Osteocyte (in vitro differentiated cells): ENCODE measurements around the gene TM9SF4. TPM values are rescaled to one million over a fixed set of nuclear protein-coding genes. Genes with fewer than 3 reads are reported as not detected.

Experiments
- DNase-seq: peaks from one replicate; pipeline ENCODE4 v3.0.0; 2021; ENCODE audit warnings: mixed read lengths; ENCODE audit not compliant: unreplicated experiment; ENCODE audit errors: extremely low spot score
- H3K27ac Mint-ChIP-seq: one replicate; pipeline ENCODE4 v1.8.0; 2021; ENCODE audit warnings: mild to moderate bottlenecking, mixed read lengths; ENCODE audit not compliant: unreplicated experiment
- H3K27me3 Mint-ChIP-seq: one replicate; pipeline ENCODE4 v1.8.0; 2021; ENCODE audit warnings: mixed read lengths; ENCODE audit not compliant: unreplicated experiment
- H3K36me3 Mint-ChIP-seq: one replicate; pipeline ENCODE4 v1.8.0; 2021; ENCODE audit warnings: mixed read lengths; ENCODE audit not compliant: unreplicated experiment
- H3K4me1 Mint-ChIP-seq: one replicate; pipeline ENCODE4 v1.8.0; 2021; ENCODE audit warnings: mixed read lengths; ENCODE audit not compliant: unreplicated experiment
- H3K4me3 Mint-ChIP-seq: one replicate; pipeline ENCODE4 v1.8.0; 2021; ENCODE audit warnings: mild to moderate bottlenecking, moderate library complexity, mixed read lengths; ENCODE audit not compliant: unreplicated experiment
- H3K9me3 Mint-ChIP-seq: one replicate; pipeline ENCODE4 v1.8.0; 2021; ENCODE audit warnings: mixed read lengths; ENCODE audit not compliant: unreplicated experiment
- total RNA-seq: library from RNA; stranded (reverse); gene quantifications from 2 replicates; pipeline ENCODE4 v1.2.1, GENCODE V29; 2021
- TF ChIP-seq, protein P1 (sequence below): fragments of 200-600 bp; sonication (generic); IDR thresholded peaks from 2 replicates; pipeline ENCODE4 v1.5.0; 2021; ENCODE audit warnings: antibody characterized with exemption, mild to moderate bottlenecking, moderate library complexity

TM9SF4 gene
- total RNA-seq, 1 donor from 2014 or later = 64.4 TPM

DNA sequence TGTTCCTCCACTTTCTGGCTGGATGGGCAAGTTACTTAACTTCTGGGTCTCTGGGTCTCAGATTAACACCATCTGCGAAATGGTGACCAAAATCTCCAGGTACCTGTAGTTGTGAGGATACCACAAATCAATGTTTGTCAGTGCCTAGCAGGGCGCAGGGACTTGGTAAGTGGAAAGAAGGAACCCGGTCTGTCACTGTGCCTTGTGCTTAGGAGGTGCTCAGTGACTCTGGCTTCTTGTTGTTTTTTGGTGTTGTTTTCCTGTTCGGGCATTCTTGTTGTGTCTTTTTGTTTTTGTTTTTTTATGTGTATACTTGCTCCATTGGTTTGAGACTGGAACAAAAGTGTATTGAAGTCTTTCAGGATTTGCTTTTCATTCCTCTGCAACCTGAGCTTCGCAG is 17.8 kb downstream of the TM9SF4 start:
- H3K27me3 Mint-ChIP-seq = no peaks in the 10 kb centered on the region
- TF ChIP-seq, protein P1, sequence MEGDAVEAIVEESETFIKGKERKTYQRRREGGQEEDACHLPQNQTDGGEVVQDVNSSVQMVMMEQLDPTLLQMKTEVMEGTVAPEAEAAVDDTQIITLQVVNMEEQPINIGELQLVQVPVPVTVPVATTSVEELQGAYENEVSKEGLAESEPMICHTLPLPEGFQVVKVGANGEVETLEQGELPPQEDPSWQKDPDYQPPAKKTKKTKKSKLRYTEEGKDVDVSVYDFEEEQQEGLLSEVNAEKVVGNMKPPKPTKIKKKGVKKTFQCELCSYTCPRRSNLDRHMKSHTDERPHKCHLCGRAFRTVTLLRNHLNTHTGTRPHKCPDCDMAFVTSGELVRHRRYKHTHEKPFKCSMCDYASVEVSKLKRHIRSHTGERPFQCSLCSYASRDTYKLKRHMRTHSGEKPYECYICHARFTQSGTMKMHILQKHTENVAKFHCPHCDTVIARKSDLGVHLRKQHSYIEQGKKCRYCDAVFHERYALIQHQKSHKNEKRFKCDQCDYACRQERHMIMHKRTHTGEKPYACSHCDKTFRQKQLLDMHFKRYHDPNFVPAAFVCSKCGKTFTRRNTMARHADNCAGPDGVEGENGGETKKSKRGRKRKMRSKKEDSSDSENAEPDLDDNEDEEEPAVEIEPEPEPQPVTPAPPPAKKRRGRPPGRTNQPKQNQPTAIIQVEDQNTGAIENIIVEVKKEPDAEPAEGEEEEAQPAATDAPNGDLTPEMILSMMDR = no peak
- peaks cover 4% of the 10 kb centered on the region for H3K4me1 Mint-ChIP-seq
- no peak overlapping the region for H3K4me3 Mint-ChIP-seq
- no peak overlapping the region for H3K27ac Mint-ChIP-seq
- DNase-seq = no peak
- no peaks in the 10 kb centered on the region for H3K9me3 Mint-ChIP-seq
- H3K36me3 Mint-ChIP-seq = peaks cover 2% of the 10 kb centered on the region

DNA sequence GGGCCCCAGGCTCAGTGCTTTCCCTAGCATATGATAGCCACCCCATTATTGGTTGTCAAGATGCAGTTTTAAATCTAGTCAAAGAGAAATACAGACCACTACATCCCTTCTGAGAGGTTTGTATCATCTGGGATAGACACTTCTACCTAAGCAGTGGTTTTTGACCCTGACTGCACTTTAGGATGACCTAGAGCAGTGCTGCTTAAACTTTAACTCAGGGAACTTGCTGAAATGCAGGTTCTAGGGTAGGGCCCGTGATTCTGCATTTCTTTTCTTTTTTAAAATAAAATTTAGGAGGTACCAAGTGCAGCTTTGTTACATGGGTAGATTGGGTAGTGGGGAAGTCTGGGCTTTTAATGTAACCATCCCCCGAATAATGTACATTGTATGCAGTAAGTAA is 18.7 kb downstream of the TM9SF4 start:
- TF ChIP-seq, protein P1 = no peak
- no peak overlapping the region for H3K4me3 Mint-ChIP-seq
- DNase-seq = no peak
- H3K27me3 Mint-ChIP-seq = no peaks in the 10 kb centered on the region
- H3K4me1 Mint-ChIP-seq = peaks cover 4% of the 10 kb centered on the region
- H3K9me3 Mint-ChIP-seq = no peaks in the 10 kb centered on the region
- peaks cover 3% of the 10 kb centered on the region for H3K36me3 Mint-ChIP-seq
- no peak overlapping the region for H3K27ac Mint-ChIP-seq

DNA sequence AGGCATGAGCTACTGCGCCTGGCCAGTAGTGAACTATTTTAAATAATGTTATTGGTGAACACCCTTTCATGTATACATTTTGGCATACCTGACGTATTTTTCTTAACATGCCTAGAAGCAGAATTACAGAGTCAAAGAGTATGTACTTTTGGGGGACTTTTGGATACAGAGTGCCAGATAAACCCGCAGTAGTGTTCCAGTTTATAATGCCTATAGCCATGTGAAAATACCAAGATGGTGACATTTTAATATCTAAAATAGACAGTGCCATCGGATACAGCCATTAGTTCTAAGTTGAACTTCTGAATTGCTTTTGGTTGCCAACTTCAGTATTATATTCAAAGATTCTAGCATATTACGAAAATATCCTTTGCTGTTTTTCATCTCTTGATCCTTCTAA is 20.3 kb downstream of the TM9SF4 start:
- Mint-ChIP-seq H3K27me3 (no peaks in the 10 kb centered on the region), H3K27ac (no peak overlapping the region), H3K4me1 (peaks cover 4% of the 10 kb centered on the region), H3K4me3 (no peak overlapping the region), H3K36me3 (peaks cover 5% of the 10 kb centered on the region), H3K9me3 (no peaks in the 10 kb centered on the region)
- TF ChIP-seq, protein P1 = no peak
- DNase-seq = no peak

DNA sequence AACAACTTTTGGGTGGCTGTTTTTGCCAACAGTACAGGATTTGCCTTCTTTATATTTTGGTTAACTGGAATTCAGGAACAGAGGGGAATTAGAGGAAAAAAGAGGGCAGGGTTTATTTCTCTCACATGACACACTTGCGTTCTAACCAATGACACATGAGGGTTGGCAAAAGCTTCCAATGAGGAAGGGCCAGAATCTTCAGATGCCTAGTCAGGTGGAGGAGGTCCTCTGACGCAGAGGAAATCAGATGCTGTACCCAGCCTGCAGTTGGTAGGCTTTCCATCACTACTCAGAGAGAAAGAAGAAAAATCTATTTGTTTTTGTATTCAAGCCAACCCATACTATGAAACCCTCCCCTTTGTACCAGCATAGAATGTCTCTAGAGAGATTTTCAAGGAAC is 20.8 kb downstream of the TM9SF4 start:
- Mint-ChIP-seq H3K27me3 (no peaks in the 10 kb centered on the region), H3K4me1 (peaks cover 4% of the 10 kb centered on the region), H3K4me3 (no peak overlapping the region), H3K9me3 (no peaks in the 10 kb centered on the region), H3K36me3 (peaks cover 8% of the 10 kb centered on the region), H3K27ac (no peak overlapping the region)
- DNase-seq = no peak
- TF ChIP-seq, protein P1 = no peak

DNA sequence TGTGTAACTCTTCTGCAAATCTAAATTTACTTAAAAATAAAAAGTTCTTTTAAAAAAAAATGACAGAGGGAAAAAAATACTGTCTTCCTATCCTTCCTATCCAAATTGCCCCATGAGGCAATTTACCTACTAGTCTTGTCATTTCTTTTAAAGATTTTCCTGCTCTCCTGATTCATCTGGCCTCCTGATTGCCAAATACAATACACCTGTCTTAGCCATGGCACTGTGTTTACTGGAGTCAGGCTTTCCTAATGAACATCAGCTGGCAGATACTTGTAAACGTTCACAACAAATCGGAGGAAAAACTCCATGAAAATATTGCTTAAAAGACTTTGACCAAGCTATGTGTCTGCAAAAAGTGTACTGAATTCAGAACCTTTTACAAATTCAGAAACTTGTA is 21.5 kb downstream of the TM9SF4 start:
- no peak overlapping the region for H3K4me3 Mint-ChIP-seq
- peaks cover 4% of the 10 kb centered on the region for H3K4me1 Mint-ChIP-seq
- no peaks in the 10 kb centered on the region for H3K9me3 Mint-ChIP-seq
- TF ChIP-seq, protein P1 = no peak
- no peak overlapping the region for H3K27ac Mint-ChIP-seq
- H3K27me3 Mint-ChIP-seq = no peaks in the 10 kb centered on the region
- peaks cover 9% of the 10 kb centered on the region for H3K36me3 Mint-ChIP-seq
- no peak for DNase-seq
